CD4-positive, alpha-beta T cell treated with Interleukin-2 at 100 ng/mL for 4 hours (primary cell): ENCODE results near the gene SEC16A.

Experiments used
- DNase-seq: peaks from one replicate; pipeline ENCODE4 v3.0.0-alpha.2; 2020; ENCODE audit warnings: low spot score

Gene SEC16A

GRCh38 chr9:136485049-136486045 is 2.5 kb upstream of the SEC16A start:
- DNase-seq, result peak; percentile 83

- no peak for DNase-seq
Measured at GRCh38 chr9:136484153-136485048, 1.6 kb upstream of the SEC16A start.

DNA sequence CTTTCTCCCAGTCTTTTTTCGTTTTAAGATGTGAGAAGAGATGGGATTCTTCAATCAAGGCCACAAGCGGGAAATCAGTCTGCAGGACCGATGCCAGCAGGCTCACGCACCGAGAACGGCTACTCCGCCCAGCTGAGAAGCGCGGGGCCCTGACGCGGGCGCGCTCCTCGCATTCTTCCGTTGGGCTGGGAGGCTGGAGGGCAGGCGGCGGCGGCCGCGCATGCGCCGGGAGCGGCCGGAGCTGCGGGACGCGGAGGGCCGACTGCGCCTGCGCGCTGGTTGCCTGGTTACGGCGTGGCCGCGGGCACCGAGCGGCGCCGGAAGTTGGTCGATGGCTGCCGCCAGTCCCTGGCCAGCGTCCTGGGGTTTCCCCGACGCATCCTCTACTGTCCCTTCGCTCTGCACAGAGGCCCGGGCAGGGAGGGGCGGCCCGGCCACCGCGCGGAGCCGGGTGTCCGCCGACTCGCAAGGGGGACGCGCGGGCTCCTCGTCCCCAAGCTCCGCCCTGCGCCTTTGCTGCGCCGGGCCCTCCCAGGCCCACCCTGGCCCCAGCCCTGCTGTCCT is 831 bp upstream of the SEC16A start:
- DNase-seq, result peak; percentile 94

GRCh38 chr9:136482046-136482792 is 621 bp downstream of the SEC16A start:
- DNase-seq, result peak; percentile 60

DNA sequence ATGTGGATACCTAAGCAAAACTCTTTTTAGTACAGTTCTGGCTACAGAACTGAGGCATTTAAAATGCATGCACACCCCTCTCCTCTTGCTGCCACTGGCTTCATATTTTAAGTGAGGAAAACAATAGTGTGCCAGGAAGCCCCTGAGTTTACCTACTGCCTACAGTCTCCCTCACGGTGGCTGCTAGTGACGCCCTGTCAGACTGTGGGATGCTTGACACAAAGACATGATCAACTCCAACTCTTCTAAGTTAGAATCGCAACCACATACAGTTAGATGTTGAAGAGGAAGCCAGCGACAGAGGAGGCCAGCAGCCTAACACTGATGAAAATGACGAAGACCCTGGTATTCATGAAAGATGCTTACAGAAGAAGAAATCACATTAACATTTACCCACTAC is 1.3 kb downstream of the SEC16A start:
- DNase-seq, result peak; percentile 2

DNA sequence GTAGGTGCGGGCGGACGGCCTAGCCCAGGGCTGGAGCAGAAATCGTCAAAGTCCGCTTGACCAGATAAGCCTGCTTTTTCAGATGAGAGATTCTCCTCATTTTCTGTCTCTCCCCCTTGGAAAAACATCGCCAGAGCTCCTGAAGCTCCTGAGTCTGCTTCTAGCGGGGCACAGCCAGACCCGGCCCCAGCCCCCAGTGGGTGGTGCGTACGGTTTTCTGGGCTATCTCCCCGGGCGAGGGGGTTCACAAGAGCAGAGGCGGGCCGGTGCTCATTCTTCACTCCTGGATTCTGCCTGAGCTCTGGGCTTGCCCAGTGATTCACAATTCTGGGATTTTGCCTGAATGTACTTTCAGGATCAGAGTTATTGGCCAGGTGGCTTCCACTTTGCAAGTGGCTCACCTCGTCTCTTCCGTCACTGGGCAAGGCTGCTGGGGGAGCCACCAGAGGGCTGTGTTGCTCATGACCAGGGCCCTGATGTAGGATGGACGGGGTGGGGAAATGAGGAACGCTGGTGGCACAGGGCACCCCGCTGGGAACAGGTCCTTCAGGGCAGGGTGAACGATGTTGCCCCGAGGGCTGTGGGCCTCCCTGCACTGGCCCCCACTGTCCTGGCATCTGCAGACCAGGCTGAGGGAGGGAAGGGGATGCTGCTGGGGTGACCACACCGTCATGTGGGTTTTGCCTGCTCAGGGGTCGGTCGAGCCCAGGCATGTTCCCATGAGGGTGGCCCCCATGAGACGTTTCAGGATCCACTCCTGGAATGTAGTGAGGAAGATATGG is 6.3 kb downstream of the SEC16A start:
- DNase-seq, result no peak

- no peak for DNase-seq
Measured at GRCh38 chr9:136474974-136475865, 7.6 kb downstream of the SEC16A start.

DNA sequence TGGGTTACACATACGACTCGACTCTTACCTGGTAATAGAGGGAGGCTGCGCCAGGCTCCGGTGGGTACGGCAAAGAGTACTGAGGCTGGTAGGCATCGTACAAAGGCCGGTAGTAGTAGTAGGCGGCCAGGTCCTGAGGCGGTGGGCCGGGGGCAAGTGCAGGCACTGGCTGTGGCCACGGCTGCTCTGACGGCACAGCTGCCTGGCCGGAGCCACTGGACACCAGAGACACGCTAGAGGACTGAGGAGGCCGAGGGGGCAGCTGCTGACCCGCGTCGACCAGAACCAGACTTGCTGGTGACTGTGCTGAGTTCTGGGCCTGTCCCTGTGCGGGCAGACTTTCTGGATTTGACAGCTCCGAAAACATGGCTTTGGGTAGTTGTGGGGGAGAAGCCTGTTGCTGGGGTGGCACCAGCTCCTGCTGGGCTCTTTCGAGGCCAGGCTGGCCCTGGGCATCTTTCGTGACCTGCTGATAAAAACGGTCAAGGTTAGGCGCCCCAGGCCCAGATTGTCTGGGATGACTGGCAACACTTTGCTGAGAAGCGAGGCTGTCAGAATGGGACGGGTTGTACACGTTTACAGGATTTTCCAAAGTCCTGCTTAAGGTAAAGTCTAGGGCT is 8.7 kb downstream of the SEC16A start:
- no peak for DNase-seq

DNA sequence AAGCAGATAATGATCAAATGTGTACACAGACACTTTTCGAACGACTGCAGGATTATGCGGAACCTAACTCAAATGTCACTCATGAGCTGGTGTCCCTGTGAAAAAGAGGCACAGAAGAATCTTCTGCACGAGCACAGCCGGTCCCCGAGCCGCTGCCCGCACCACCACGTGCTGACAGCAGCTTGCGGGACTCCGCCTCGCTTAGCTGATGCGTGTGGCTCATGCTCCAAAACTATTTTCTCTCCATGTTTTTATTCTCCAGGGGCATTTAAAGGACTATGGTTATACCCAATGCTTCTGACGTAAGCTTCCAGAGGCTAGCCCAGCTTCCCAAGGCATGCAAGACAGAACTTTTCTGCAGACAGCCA is 9.5 kb downstream of the SEC16A start:
- DNase-seq, result no peak

GRCh38 chr9:136472640-136473353 is 10.0 kb downstream of the SEC16A start:
- no peak for DNase-seq

DNA sequence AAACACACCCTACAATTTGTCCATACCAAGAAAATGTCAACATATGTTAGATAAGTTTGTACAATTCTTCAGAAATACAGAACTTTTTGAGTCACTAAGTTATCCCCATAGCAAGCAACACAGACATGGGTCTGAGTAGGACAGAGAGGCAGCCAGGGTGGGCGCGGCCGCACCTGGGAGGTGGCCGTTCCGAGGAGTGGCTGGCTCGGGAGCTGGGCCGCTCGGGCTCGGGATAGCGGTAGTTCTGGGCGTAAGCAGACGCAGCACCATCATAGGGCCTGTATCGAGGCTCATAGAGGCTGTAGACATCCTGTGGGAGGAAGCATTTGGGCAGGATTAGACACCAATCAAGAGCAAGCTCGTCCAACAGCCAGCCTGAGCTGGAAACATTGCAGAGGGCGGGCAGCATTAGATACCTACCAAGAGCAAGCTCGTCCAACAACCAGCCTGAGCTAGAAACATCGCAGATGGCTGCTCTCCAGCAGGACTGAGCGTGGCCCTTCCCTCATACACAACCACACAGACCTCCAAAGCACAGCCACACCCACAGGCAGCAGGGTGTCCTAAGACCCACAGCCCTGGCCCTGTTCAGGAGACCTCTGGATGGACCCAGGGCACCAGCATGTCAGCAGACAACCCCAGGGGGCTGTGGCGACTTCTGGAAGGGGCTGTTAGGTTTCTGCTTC is 10.9 kb downstream of the SEC16A start:
- no peak for DNase-seq

DNA sequence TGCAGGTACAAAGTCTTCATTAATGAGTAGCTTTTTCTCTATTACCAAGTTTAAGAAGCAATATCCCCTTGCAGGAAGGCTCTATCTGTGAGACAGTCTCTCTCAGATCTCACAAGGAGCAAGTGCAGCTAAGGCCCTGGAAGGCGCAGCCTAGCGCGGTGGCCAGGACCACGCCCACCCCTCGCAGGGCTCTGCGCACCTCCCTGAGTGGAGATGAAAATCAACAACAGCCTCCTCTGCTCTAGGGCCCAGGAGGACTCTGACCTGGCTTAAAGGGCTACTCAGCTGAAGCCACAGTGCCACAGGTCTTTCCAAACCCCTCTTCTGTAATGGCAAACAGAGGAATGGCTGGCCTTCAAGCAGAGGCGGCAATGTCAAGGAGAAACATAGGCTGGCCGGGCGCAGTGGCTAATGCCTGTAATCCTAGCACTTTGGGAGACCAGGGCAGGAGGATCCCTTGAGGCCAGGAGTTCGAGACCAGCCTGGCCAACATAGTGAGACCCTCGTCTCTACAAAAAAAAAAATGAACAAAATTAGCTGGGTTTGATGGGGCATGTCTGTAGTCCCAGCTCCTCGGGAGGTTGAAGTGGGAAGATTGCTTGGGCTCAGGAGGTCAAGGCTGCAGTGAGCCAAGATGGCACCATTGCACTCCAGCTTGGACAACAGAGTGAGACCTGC is 11.9 kb downstream of the SEC16A start:
- no peak for DNase-seq

DNA sequence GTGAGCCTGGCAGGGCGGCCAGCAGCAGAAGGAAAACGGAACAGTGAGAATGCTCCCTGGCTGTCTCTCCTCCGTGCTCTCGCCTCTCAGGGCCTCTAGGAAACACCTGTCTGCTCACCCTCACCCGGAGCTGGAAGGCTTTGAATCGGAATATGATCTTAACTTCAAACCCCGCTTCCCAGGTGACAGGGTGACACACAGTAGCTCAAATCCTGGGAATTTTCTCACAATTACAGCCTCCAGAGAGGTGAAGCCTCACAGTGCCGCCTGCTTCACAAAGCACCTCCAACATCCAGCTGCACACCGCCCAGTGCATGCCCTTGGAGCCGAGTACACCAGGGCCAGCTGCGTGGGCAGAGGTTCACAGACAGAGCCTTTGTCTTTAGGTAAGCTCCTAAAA is 12.5 kb downstream of the SEC16A start:
- DNase-seq, result no peak

DNA sequence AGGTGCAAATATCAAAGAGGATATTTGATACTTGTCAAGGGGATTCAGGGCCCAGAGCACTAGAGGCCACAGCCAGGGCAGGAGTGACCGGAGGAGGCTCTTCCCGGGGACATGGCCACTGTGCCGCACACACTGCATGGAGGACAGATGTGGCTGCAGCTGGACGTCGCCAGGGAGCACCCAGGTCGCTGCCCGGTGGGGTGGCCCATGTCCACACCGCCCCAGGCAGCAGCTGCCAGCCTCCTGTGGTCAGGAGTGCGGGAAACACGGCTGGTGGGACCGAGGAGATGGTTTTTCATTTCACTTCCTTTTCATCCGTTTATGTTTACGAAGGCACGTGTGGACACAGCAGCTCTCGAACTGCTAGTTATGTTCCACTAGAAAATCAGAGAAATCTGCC is 15.1 kb downstream of the SEC16A start:
- DNase-seq, result no peak

DNA sequence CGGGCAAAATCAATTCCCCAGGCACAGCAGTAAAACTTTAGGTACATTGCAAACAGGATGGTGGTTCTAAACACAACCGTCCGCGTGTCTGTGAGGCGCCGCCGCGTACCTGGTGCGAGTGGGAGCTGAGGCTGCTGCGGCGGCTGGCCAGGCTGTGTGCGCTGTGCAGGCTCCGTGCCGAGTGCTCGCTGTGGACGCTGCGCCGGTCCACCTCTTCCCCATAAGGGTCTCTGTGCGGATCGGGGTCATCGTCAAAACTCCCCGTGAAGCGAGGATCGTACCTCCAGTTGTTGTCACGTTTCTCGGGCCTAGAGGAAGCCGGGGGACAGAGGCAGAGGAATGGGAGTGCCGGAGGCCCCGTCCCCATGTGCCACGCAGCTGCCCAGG is 16.7 kb downstream of the SEC16A start:
- DNase-seq, result no peak

DNA sequence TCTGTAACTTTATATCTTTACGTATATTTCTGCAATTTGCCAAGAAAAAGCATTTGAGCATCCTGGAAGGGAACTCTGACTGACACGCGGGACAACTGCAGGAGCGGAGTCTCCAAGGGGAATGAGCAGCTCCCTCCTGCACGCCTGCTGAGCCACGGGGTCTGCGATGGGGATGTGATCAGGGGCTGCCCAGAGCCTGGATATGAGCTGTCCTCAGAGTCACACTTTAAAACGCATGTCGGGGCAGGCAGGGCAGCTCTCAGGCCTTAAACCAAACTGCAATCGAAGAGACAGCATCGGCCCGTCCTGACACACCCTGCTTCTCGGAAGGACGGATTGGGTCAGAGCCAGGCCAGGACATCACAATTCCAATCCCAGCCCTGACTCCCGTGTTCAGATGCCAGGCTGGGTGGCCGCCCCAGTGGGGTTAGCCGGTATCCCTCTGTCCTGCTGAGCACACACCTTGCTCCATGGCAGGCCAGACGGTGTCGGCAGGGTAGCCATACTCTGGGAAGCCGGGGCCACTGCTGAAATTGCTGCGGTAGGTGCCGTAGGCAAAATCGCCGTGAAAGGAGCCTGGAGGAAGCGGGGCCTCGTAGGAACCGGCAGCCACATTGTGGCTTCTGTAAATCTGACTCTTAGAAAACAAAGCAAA is 17.2 kb downstream of the SEC16A start:
- DNase-seq, result no peak

- no peak for DNase-seq
Measured at GRCh38 chr9:136464241-136464640, 18.6 kb downstream of the SEC16A start.
